AG04449 (cell line): ENCODE measurements around the gene PDGFB.

Source experiments
- CTCF ChIA-PET: fragments of 350-600 bp; formaldehyde crosslinking; extraction: SDS; loops from one replicate; lab custom pipeline; 2021; ENCODE audit warnings: antibody characterized with exemption; lab: Yijun Ruan, JAX
- POLR2A ChIA-PET: fragments of 400-600, 350-600 bp; formaldehyde crosslinking; extraction: SDS; loops from one replicate; lab custom pipeline; 2020; ENCODE audit warnings: antibody characterized with exemption, inconsistent platforms; lab: Yijun Ruan, JAX
- DNase-seq: peaks from one replicate; pipeline ENCODE4 v3.0.0-alpha.2; 2010; ENCODE audit warnings: low read depth, low spot score
- H3K4me3 ChIP-seq: 2 replicates; pipeline ENCODE4 v1.5.1; 2011; ENCODE audit warnings: low read depth, mild to moderate bottlenecking, control low read depth, low read length
- TF ChIP-seq, protein P1 (sequence below): IDR thresholded peaks from one replicate; pipeline ENCODE4 v1.5.1; 2011; ENCODE audit warnings: mild to moderate bottlenecking, moderate library complexity, low read length, control low read depth, inconsistent platforms; ENCODE audit not compliant: insufficient read depth; ENCODE audit errors: missing control alignments

The PDGFB gene

DNA sequence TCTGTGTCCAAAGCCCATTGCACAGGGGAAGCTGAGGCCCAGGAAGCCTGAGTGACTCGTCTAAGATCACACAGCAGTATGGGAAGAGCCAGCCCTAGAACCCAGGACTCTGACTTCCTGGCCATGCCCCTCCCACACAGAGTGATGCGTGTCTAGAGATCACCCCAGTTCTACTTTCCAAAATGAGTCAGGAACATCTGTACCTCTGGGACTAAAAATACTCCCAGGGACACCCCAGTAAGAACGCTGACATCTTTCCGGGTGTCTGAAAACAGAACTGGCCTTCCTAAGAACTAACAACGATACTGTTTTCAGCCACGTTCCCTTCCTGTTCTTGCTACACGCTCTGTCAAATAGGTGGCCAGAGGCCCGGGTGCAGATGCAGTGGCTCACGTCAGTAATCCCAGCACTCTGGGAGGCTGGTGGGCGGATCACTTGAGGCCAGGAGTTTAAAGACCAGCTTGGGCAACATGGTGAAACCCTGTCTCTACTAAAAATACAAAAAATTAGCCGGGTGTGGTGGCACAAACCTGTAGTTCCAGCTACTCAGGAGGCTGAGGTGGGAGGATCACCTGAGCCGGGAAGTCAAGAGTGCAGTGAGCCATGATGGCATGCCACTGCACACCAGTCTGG lies 21.7 kb upstream of the PDGFB start:
- no peak overlapping the region for H3K4me3 ChIP-seq
- no peak for DNase-seq
- POLR2A ChIA-PET = no interaction called here
- CTCF ChIA-PET = no interaction called here
- TF ChIP-seq, protein P1, sequence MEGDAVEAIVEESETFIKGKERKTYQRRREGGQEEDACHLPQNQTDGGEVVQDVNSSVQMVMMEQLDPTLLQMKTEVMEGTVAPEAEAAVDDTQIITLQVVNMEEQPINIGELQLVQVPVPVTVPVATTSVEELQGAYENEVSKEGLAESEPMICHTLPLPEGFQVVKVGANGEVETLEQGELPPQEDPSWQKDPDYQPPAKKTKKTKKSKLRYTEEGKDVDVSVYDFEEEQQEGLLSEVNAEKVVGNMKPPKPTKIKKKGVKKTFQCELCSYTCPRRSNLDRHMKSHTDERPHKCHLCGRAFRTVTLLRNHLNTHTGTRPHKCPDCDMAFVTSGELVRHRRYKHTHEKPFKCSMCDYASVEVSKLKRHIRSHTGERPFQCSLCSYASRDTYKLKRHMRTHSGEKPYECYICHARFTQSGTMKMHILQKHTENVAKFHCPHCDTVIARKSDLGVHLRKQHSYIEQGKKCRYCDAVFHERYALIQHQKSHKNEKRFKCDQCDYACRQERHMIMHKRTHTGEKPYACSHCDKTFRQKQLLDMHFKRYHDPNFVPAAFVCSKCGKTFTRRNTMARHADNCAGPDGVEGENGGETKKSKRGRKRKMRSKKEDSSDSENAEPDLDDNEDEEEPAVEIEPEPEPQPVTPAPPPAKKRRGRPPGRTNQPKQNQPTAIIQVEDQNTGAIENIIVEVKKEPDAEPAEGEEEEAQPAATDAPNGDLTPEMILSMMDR = no peak

DNA sequence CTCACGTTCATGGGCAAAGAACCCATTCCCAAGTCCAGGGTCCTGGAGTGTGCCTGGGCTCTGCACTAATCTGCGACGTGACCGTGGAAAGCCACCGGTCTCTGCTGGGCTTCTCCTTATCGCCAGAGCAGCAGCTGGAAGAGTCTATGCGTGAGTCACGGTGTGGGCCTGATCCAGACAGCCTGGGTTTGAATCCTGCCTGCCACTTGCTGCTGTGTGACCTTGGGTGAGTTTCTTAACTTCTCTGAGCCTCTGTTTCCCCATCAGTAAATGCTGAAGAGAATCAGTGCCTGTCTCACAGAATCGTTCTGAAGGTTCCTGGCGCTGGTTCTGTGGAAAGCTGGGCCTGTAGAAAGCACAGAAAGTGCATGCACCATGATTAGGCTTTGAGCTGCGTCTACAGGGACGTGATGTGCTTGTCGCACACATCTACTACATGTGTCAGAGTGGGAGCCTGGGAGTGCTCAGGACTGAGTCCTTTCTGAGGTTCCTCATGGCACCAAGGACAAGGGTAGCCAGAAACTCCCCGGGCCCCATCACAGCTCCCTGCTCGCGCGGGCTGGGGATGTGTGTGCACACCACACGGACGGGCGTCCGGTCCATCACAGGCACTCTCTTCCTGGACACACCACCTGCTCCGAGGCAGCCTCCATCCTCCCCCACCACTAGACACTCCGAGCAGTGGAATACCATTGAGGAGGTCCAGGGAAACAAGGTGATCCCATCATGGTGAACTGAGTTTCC lies 20.5 kb upstream of the PDGFB start:
- ChIA-PET CTCF (no interaction called here), POLR2A (no interaction called here)

DNA sequence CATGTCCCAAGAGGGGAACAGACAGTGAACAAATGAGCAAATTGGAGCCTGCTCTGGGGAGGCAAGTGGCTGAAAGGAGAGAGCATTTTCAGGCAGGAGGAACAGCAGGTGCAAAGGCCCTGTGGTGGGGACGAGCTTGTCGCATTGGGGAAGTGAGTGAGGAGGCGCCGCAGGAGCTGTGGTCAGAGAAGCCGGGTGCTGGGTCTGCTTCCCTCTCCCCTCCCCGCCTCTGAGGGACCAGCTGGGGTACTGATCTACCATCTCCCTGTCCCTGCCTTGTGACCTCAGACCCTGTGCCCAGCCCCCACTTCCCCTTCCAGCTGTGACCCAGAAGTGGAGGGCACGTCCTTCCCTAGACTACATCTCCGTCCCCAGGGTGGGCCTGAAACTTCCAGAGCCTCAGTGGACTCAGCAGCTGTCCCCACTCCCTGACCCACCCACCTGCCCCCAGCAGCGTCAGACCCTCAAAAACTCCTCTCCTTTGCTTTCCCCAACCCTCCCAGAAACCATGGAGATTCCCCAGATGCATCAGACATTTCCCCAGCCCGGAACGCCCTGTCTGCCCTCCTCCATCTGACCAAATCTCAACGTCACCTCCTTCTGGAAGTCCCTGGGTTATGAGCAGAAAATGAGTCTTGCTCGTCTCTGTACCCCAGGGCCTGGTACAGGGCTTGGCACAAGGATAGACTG lies 19.7 kb upstream of the PDGFB start:
- CTCF ChIA-PET = no interaction called here
- H3K4me3 ChIP-seq = no peak overlapping the region
- TF ChIP-seq, protein P1 = no peak
- no peak for DNase-seq
- POLR2A ChIA-PET = no interaction called here

More for the DNA sequence above, 20.5 kb upstream of the PDGFB start:
- TF ChIP-seq, protein P1 = no peak
- H3K4me3 ChIP-seq = no peak overlapping the region
- no peak for DNase-seq

DNA sequence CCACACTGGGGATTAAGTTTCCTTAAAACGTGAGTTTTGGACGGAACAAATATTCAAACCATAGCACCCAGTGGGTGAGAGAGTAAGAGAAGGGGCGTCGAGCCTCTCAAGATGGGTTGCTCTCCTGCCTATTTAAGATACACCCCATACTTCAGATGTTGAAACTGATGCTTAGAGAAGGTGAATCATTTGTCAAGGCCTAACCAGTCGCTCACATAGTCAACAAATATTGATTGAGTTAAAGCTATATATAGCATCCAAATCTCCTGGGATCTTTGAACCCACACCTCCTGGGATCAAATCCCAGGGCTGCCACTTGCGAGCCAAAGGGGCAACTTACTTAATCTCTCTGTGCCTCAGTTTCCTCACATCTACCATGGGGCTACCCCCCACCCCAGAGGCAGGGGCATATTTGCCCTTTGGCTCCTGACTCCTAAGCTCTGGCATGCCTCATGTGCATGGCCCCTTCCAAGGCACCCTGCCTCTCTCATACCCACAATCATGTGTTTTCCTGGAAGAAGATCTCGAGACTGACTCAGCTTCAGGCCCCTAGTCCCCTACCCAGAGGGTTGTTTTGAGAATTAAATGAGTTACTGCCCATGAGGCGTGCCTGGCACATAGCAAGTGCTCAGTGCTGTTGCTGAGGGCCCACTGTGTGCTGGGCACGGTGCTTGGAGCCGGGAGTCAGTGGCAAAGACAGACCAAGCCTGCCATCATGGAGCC lies 19.0 kb upstream of the PDGFB start:
- no peak for DNase-seq
- CTCF ChIA-PET = no interaction called here
- POLR2A ChIA-PET = no interaction called here
- H3K4me3 ChIP-seq = no peak overlapping the region
- TF ChIP-seq, protein P1 = no peak

DNA sequence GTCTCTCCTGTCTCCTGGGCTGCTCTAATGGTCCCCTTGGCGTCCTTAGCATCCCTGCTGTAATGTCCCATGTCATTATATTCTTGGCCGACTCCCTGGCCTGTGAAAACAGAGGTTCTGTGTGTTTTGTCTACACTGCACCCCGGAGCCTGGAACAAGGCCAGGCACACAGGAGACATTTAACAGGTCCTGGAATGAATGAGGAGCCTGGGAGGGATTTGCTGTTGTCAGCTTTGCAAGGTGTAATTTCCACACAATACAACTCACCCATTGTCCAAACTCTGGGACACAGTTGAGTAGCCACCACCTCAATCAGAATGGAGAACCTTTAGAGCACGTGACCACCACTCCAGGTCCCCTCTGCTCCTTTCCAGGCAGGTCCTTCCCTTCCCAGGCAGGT lies 14.9 kb upstream of the PDGFB start:
- POLR2A ChIA-PET = no interaction called here

More for the DNA sequence above, 14.9 kb upstream of the PDGFB start:
- TF ChIP-seq, protein P1 = no peak
- no peak for DNase-seq
- H3K4me3 ChIP-seq = no peak overlapping the region
- CTCF ChIA-PET = no interaction called here
